Psoas muscle (tissue), 8 donors: ENCODE data around the gene ARHGAP30. TPM values are rescaled to one million over a fixed set of nuclear protein-coding genes. Genes with fewer than 3 reads are reported as not detected.

Source experiments
- ATAC-seq, 4 donors: fragments of 200-7000 bp; cut with Tn5 transposase; one replicate each; pipeline ENCODE4 v1.9.1; 2020; ENCODE audit warnings: moderate library complexity in 3 of 4, mild to moderate bottlenecking in 2 of 4
- DNase-seq, 2 donors: peaks; one replicate each; pipeline ENCODE4 v3.0.0-alpha.2; 2020
- H3K27ac ChIP-seq: fragments of 200-600 bp; one replicate; pipeline ENCODE4 v1.8.0; 2022
- H3K27me3 ChIP-seq, 3 donors: fragments of 200-600 bp in 1 of 3; one replicate each; pipeline versions ENCODE4 v1.6.1 to v1.8.0; 2013 to 2022; ENCODE audit warnings: low read length in 2 of 3, mild to moderate bottlenecking in 2 of 3, moderate library complexity in 1 of 3; ENCODE audit not compliant: insufficient read depth in 3 of 3
- H3K36me3 ChIP-seq, 2 donors: fragments of 200-600 bp in 1 of 2; one replicate each; pipeline versions ENCODE4 v1.6.1 to v1.8.0; 2013 to 2022; ENCODE audit warnings: low read depth in 1 of 2, mild to moderate bottlenecking in 1 of 2, moderate library complexity in 1 of 2; ENCODE audit not compliant: insufficient read depth in 1 of 2
- H3K4me1 ChIP-seq: fragments of 200-600 bp; one replicate; pipeline ENCODE4 v1.8.0; 2022
- H3K4me3 ChIP-seq: fragments of 200-600 bp; one replicate; pipeline ENCODE4 v1.8.0; 2022; ENCODE audit warnings: mild to moderate bottlenecking
- H3K9me3 ChIP-seq: fragments of 200-600 bp; one replicate; pipeline ENCODE4 v1.8.0; 2022
- CTCF ChIP-seq: fragments of 200-600 bp; IDR thresholded peaks from one replicate; pipeline ENCODE4 v1.8.0; 2022; ENCODE audit warnings: antibody characterized with exemption
- WGBS, 3 donors: extraction: QIAGEN DNeasy Blood & Tissue Kit; methylation state at CpG; one replicate each; pipeline versions ENCODE4 v1.1.6 to v1.1.7; 2013; 5-methylcytosine and 5-hydroxymethylcytosine counted together
- intact Hi-C, 2 donors: fragments of 100-400 bp; cut with DNase I; formaldehyde crosslinking; loops; one replicate each; pipeline versions ENCODE4 v1.11.0 to v1.14.2; 2022
- polyA plus RNA-seq, 3 donors: library from polyadenylated mRNA; stranded (reverse); fragments of 200-250 nt; gene quantifications; one replicate each; pipeline ENCODE4 v1.2.3, GENCODE V29; 2013
- total RNA-seq, 4 donors: library from RNA; stranded (reverse); fragmentation: NEBNext Ultra II Directional in 2 of 4; extraction: Animal tissue kit (Norgen Biotek cat#: 25700) in 2 of 4; gene quantifications; one replicate each; pipeline versions ENCODE4 v1.2.1 to v1.2.4, GENCODE V29; 2021 to 2023
- donor health status: healthy with polysubstance abuse.
- donor health status: DM: no; HTN: no; CAD: no; lungs with moderate emphysema.
- donor health status: Bipolar disorder and iron deficiency.
- donor health status: healthy.
- donor health status: DM: yes; HTN: yes; CAD: no.
- donor health status: DM: no; HTN: no; CAD: no.
- donor health status: DM: no; HTN: no; CAD: no.
- donor health status: DM: yes; HTN: yes; CAD: no.

Gene ARHGAP30
- total and polyA plus RNA-seq, 7 donors, result 0.44 to 3.3 (median 1.6) TPM

DNA sequence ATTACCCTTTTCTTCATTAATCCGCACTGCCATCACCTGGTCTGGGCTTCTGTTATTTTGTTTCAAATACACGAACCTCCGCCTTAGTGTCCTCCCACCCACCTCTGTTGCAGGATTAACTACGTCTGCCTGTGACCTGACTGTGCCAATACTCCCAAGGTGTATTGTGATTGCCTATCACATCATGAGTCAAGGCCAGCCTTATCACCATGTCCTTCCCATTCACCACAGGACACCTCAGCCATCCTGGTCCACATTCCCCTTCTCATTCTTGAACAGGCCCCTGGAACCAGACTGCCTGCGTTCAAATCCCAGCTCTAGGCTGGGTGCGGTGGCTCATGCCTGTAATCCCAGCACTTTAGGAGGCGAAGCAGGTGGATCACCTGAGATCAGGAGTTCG, 63.1 kb downstream of the ARHGAP30 start:
- Histone ChIP-seq H3K27me3 (no peaks in the 10 kb centered on the region), H3K4me3 (no peak overlapping the region), H3K36me3 (no peaks in the 10 kb centered on the region), H3K9me3 (no peaks in the 10 kb centered on the region), H3K4me1 (no peaks in the 10 kb centered on the region), H3K27ac (no peak overlapping the region)
- WGBS, 3 donors, result 95 to 96% (median 95%) methylated on average over 8 of the region's 8 CpGs
- ATAC-seq (no peak), DNase-seq (no peak)
- intact Hi-C loops, result no loop called here
- TF ChIP-seq CTCF, result no peak

- Histone ChIP-seq H3K27ac (no peak overlapping the region), H3K36me3 (no peaks in the 10 kb centered on the region), H3K27me3 (no peaks in the 10 kb centered on the region), H3K9me3 (no peaks in the 10 kb centered on the region), H3K4me3 (no peak overlapping the region), H3K4me1 (no peaks in the 10 kb centered on the region)
- TF ChIP-seq CTCF, result no peak
- no peak for ATAC-seq
- 56 to 69% (median 61%) methylated on average over 5 of the region's 5 CpGs for WGBS, 3 donors
- intact Hi-C loops, result no loop called here
- no peak for DNase-seq
Observed at GRCh38 chr1:161001525-161001924, 68.2 kb downstream of the ARHGAP30 start.

DNA sequence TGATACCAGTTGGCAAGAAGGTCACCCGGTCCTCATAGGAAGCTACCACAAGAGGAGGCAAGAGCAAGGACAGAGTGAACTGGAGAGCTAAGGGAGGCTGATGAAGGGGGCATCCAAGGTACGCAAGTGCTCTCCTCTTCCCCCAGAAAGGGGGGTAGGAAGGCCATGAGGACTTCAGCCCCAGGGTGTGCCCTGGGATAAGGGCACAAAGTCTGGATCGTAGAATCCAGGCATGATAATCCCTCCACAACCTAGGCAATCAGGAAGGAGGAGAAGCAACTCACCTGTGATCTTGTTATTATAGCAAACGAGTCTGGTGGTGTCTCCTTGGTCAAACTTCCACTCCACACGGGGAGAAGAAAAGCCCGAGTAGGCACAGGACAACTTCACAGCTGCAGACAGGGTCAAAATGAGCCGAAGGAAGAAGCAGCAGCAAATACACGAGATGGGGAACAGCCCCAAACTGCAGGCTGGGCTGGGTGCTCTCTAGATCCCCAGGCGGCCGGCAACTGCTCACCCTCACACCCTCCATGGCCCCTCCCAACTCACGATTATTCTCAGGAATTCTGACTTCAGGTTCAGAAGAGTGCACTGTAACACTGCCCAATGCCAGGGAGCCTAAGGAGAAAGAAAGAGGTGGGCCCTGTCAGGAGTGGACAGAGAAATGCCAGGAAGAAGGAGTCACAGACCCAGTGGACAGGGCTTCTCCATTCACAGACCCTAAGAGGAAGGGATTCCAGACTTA, 68.8 kb downstream of the ARHGAP30 start:
- Histone ChIP-seq H3K9me3 (no peaks in the 10 kb centered on the region), H3K4me3 (no peak overlapping the region), H3K36me3 (no peaks in the 10 kb centered on the region), H3K27ac (no peak overlapping the region), H3K27me3 (no peaks in the 10 kb centered on the region), H3K4me1 (no peaks in the 10 kb centered on the region)
- DNase-seq (no peak), ATAC-seq (no peak)
- TF ChIP-seq CTCF, result no peak
- 79 to 89% (median 86%) methylated on average over 11 of the region's 11 CpGs for WGBS, 3 donors
- intact Hi-C loops, result no loop called here

DNA sequence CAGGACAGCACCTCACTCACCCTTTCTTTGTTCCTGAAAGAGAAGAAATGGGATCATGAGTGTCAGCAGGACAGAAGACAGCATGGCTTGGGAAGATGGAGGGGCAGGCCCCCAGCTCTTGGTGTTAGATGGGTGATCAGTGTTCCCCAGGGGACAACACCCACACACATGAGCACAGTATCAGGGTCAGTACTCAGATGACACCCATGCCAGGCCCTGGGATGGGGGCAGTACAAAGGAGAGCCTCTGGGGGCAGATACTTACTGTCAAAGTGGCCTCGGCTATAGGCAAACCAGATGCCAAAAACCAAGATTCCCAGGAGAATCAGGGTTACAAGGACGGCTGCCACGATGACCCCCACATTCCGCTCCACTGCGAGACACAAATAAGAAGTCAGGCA, 70.3 kb downstream of the ARHGAP30 start:
- no peak for ATAC-seq
- no peak for DNase-seq
- H3K4me1 ChIP-seq, result no peaks in the 10 kb centered on the region
- no peaks in the 10 kb centered on the region for H3K36me3 ChIP-seq
- WGBS, 3 donors, result 86 to 91% (median 87%) methylated on average over 5 of the region's 5 CpGs
- no peak overlapping the region for H3K4me3 ChIP-seq
- no peak overlapping the region for H3K27ac ChIP-seq
- intact Hi-C loops, result loop anchor here in 1 of 2 donors (5.0 kb wide), 1 partner anchor 138 kb away; no protein-coding TSS in a partner anchor
- H3K9me3 ChIP-seq, result no peaks in the 10 kb centered on the region
- H3K27me3 ChIP-seq, result no peaks in the 10 kb centered on the region
- no peak for TF ChIP-seq CTCF
